A549 (cell line): ENCODE data around the gene IGF2R. TPM values are rescaled to one million over a fixed set of nuclear protein-coding genes. Genes with fewer than 3 reads are reported as not detected.
"Not testable (repeated sequence)": the region's sequence is repeated elsewhere in the genome, so short reads cannot be mapped to it uniquely, and the experiment has no call there.

Experiments
- ATAC-seq, 2 experiments: fragments of 200-7000 bp in 1 of 2; fragments of >200 bp in 1 of 2; cut with Nextera tagmentation in 1 of 2; cut with Tn5 transposase in 1 of 2; 3 replicates each; pipeline versions ENCODE4 v1.8.0 to v1.9.1; 2018 to 2020; ENCODE audit warnings: mild to moderate bottlenecking in 1 of 2, moderate library complexity in 1 of 2
- CTCF ChIA-PET: fragments of 300-600 bp; sonication (Branson Sonifier 250); formaldehyde crosslinking; extraction: SDS; loops from one replicate; lab custom pipeline; 2021; ENCODE audit warnings: antibody characterized with exemption, inconsistent platforms; lab: Yijun Ruan, JAX
- POLR2A ChIA-PET: fragments of 350-600 bp; formaldehyde crosslinking; extraction: SDS; loops from one replicate; lab custom pipeline; 2021; ENCODE audit warnings: antibody characterized with exemption, inconsistent platforms; lab: Yijun Ruan, JAX
- DNase-seq, 2 experiments: peaks; one replicate each; pipeline versions ENCODE4 v3.0.0 to v3.0.0-alpha.2; 2011 to 2016; ENCODE audit warnings: low read depth in 1 of 2, low spot score in 1 of 2
- FAIRE-seq: peaks from 2 replicates; lab custom pipeline; 2011; peaks lifted over from hg19 to GRCh38; lab: Jason Lieb, UNC
- H3K27ac ChIP-seq, 2 experiments: fragments of >200 bp; sonication (Bioruptor Twin); formaldehyde crosslinking; 3 replicates each; pipeline ENCODE4 v1.5.1; 2016 to 2017
- H3K4me1 ChIP-seq: fragments of >200 bp; sonication (Bioruptor Twin); formaldehyde crosslinking; 3 replicates; pipeline ENCODE4 v1.6.1; 2016
- H3K4me2 ChIP-seq: fragments of >200 bp; sonication (Bioruptor Twin); formaldehyde crosslinking; 3 replicates; pipeline ENCODE4 v1.6.1; 2016
- H3K4me3 ChIP-seq: fragments of >200 bp; sonication (Bioruptor Twin); formaldehyde crosslinking; 3 replicates; pipeline ENCODE4 v1.5.1; 2016
- H3K9me3 ChIP-seq: fragments of >200 bp; sonication (Bioruptor Twin); formaldehyde crosslinking; 3 replicates; pipeline ENCODE4 v1.6.1; 2016
- BHLHE40 ChIP-seq: IDR thresholded peaks from 2 replicates; pipeline ENCODE4 v1.6.1; 2012; ENCODE audit warnings: low read depth, low read length, inconsistent platforms
- CBX2 ChIP-seq: fragments of 200-600 bp; sonication (generic); IDR thresholded peaks from 2 replicates; pipeline ENCODE4 v1.6.1; 2016; ENCODE audit warnings: low read depth, mild to moderate bottlenecking, borderline replicate concordance
- CEBPB ChIP-seq, 2 experiments: fragments of >200 bp in 1 of 2; sonication (Bioruptor Twin) in 1 of 2; formaldehyde crosslinking in 1 of 2; IDR thresholded peaks; 2 replicates each; pipeline ENCODE4 v1.6.1; 2012 to 2016
- E2F6 ChIP-seq: IDR thresholded peaks from 2 replicates; pipeline ENCODE4 v1.6.1; 2012; ENCODE audit warnings: low read depth, borderline replicate concordance
- EHF ChIP-seq: fragments of 250-450 bp; sonication (Bioruptor Pico); IDR thresholded peaks from 2 replicates; pipeline ENCODE4 v1.5.0; 2020; ENCODE audit warnings: mild to moderate bottlenecking
- HOXA7 ChIP-seq: fragments of 250-450 bp; sonication (Bioruptor Pico); IDR thresholded peaks from 2 replicates; pipeline ENCODE4 v1.5.0; 2020; ENCODE audit warnings: mild to moderate bottlenecking, moderate library complexity
- HOXB5 ChIP-seq: fragments of 250-450 bp; sonication (Bioruptor Pico); IDR thresholded peaks from 2 replicates; pipeline ENCODE4 v1.5.0; 2020; ENCODE audit warnings: mild to moderate bottlenecking, moderate library complexity
- JUN ChIP-seq, 2 experiments: fragments of >200 bp; sonication (Bioruptor Twin); formaldehyde crosslinking; IDR thresholded peaks; 2 replicates in 1 of 2; 3 replicates in 1 of 2; pipeline ENCODE4 v1.6.1; 2016 to 2017
- KDM1A ChIP-seq: fragments of 200-600 bp; sonication (generic); IDR thresholded peaks from 2 replicates; pipeline ENCODE4 v1.6.1; 2016; ENCODE audit warnings: low read depth, mild to moderate bottlenecking
- MAZ ChIP-seq: fragments of 150-350 bp; IDR thresholded peaks from 2 replicates; pipeline ENCODE4 v1.6.1; 2014; ENCODE audit warnings: antibody characterized with exemption, low read depth, low read length, borderline replicate concordance
- PHF8 ChIP-seq: fragments of 200-600 bp; sonication (generic); IDR thresholded peaks from 2 replicates; pipeline ENCODE4 v1.6.1; 2016; ENCODE audit warnings: low read depth, mild to moderate bottlenecking, antibody characterized with exemption, moderate library complexity, borderline replicate concordance
- RARB ChIP-seq: fragments of 250-450 bp; sonication (Bioruptor Pico); IDR thresholded peaks from 2 replicates; pipeline ENCODE4 v1.8.0; 2021; ENCODE audit warnings: mild to moderate bottlenecking, moderate library complexity
- SREBF2 ChIP-seq: fragments of 450-650 bp; IDR thresholded peaks from 2 replicates; pipeline ENCODE4 v1.6.1; 2014; ENCODE audit warnings: mild to moderate bottlenecking, moderate library complexity
- USF2 ChIP-seq: fragments of 450-650 bp; IDR thresholded peaks from 2 replicates; pipeline ENCODE4 v1.6.1; 2014; ENCODE audit warnings: antibody characterized with exemption
- WGBS: methylation state at CpG from one replicate; pipeline ENCODE4 v1.1.6; 2017; ENCODE audit errors: missing lambda C conversion rate; 5-methylcytosine and 5-hydroxymethylcytosine counted together
- polyA plus RNA-seq, 4 experiments: library from polyadenylated mRNA; depleted of rRNA in 3 of 4; stranded (reverse); fragments of >200 nt; fragmentation: RNase III in 1 of 4; extraction: RNeasy Plus Mini Kit Qiagen cat#74134 plus additional on column Dnase treatment in 1 of 4; gene quantifications; 2 replicates in 3 of 4; 3 replicates in 1 of 4; pipeline ENCODE4 v1.2.3, GENCODE V29; 2011 to 2017
- TF ChIP-seq, protein P1 (sequence below): fragments of 150-350 bp; IDR thresholded peaks from 2 replicates; pipeline ENCODE4 v1.6.1; 2014; ENCODE audit warnings: low read depth, mild to moderate bottlenecking, low read length
- TF ChIP-seq, protein P2 (sequence below): IDR thresholded peaks from 2 replicates; pipeline ENCODE4 v1.6.1; 2012

The IGF2R gene
- polyA plus RNA-seq, 2 of the 4 experiments (the other 2 are of a cell fraction) = 17.6 to 24.9 TPM

DNA sequence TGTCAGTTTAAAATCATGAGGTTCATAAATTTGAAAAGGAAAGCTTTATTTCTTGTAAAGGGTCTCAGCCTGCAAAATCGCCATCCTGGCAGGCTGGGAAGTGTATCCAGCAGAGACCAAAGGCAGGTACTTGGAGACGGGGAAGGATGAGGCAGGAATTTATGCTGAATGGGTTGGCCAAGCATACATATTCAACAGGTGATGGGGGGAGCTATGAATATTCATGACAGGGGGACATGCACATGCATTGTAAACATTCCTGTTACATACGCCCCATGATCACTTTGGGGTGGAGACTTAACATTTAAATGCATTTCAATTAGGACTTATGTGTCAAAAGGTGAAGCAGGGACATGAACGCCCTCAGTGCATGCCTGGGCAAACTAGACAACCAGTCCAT lies 142.9 kb downstream of the IGF2R start:
- ChIA-PET POLR2A (no interaction called here), CTCF (interaction anchor here (0.8 to 1.3 kb wide), 2 partner anchors 10 to 24 kb away, joined by 3 read pairs; no protein-coding TSS in a partner anchor)
- no peak overlapping the region for H3K27ac ChIP-seq
- no peak overlapping the region for H3K4me3 ChIP-seq
- FAIRE-seq (no peak), ATAC-seq (no peak), DNase-seq (no peak)
- H3K4me1 ChIP-seq = no peaks in the 10 kb centered on the region
- no peak overlapping the region for H3K4me2 ChIP-seq
- no peak for TF ChIP-seq KDM1A
- TF ChIP-seq SREBF2 = no peak
- TF ChIP-seq E2F6 = no peak
- no peak for TF ChIP-seq USF2
- no peak for TF ChIP-seq HOXA7 (CRISPR knock-in tag)
- TF ChIP-seq, protein P1, sequence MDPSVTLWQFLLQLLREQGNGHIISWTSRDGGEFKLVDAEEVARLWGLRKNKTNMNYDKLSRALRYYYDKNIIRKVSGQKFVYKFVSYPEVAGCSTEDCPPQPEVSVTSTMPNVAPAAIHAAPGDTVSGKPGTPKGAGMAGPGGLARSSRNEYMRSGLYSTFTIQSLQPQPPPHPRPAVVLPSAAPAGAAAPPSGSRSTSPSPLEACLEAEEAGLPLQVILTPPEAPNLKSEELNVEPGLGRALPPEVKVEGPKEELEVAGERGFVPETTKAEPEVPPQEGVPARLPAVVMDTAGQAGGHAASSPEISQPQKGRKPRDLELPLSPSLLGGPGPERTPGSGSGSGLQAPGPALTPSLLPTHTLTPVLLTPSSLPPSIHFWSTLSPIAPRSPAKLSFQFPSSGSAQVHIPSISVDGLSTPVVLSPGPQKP = no peak
- TF ChIP-seq RARB (CRISPR knock-in tag) = no peak
- TF ChIP-seq BHLHE40 = no peak
- no peak for TF ChIP-seq CBX2
- TF ChIP-seq PHF8 = no peak
- TF ChIP-seq CEBPB (IDR thresholded peaks at IDR 0.05) = no peak
- TF ChIP-seq EHF (CRISPR knock-in tag) = no peak
- no peak for TF ChIP-seq JUN (IDR thresholded peaks at IDR 0.05)
- no peaks in the 10 kb centered on the region for H3K9me3 ChIP-seq
- whole genome bisulfite sequencing = 73% methylated on average over 4 of the region's 4 CpGs

DNA sequence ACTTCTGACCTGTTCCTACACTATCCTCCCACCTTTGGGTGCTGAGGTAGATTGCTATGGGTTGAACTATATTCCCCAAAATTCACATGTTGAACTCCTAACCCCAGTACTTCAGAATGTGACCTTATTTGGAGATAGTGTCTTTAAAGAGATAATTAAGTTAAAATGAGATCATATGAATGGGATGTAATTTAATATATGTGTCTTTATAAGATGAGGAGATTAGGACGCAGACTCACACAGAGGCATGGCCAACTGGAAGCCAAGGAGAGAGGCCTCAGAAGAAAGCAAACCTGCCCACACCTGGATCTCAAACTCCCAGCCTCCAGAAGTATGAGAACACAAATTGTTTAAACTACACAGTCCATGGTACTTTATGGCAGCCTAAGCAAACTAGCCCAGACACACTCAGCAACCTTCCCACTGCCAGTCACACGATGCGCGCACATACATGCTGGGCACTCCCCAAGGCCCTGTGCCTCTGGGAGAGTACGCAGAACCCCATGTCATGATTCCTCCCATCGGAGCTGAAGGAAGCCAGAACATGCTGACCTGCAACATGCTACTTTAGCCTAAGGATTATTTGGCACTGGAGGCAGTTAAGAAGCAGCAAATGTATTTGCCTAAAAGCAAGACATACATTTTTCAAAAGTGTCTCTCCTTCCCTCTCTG lies 143.9 kb downstream of the IGF2R start:
- TF ChIP-seq USF2 (no peak), JUN (IDR thresholded peaks at IDR 0.05) (no peak), EHF (CRISPR knock-in tag) (no peak), HOXB5 (CRISPR knock-in tag) (no peak), MAZ (no peak)
- TF ChIP-seq, protein P2, sequence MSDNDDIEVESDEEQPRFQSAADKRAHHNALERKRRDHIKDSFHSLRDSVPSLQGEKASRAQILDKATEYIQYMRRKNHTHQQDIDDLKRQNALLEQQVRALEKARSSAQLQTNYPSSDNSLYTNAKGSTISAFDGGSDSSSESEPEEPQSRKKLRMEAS = no peak
- POLR2A ChIA-PET = no interaction called here
- CTCF ChIA-PET = interaction anchor here (0.8 to 1.7 kb wide), 3 partner anchors 11 to 343 kb away, joined by 3 to 4 read pairs (median 3); no protein-coding TSS in a partner anchor
- WGBS = 94% methylated on average over 6 of the region's 6 CpGs
- H3K4me3 ChIP-seq = no peak overlapping the region
- H3K4me1 ChIP-seq = no peaks in the 10 kb centered on the region
- ATAC-seq (no peak), DNase-seq (no peak), FAIRE-seq (no peak)
- no peak overlapping the region for H3K4me2 ChIP-seq
- H3K9me3 ChIP-seq = no peaks in the 10 kb centered on the region
- no peak overlapping the region for H3K27ac ChIP-seq

DNA sequence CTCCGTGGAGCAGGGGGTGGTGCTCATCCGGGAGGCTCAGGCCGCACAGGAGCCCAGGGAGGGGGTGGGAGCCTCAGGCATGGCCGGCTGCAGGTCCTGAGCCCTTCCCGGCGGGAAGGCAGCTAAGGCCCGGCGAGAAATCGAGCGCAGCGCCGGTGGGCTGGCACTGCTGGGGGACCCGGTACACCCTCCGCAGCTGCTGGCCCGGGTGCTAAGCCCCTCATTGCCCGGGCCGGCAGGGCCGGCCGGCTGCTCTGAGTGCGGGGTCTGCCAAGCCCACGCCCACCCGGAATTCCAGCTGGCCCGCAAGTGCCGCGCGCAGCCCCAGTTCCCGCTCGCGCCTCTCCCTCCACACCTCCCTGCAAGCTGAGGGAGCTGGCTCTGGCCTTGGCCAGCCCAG lies 145.7 kb downstream of the IGF2R start:
- FAIRE-seq, H3K4me1 ChIP-seq, H3K27ac ChIP-seq, DNase-seq, ATAC-seq, POLR2A ChIA-PET, H3K4me3 ChIP-seq, H3K4me2 ChIP-seq, H3K9me3 ChIP-seq: not testable (repeated sequence)
- CTCF ChIA-PET = interaction anchor here (1.3 to 1.7 kb wide), 2 partner anchors 26 to 341 kb away, joined by 3 to 4 read pairs; no protein-coding TSS in a partner anchor
- WGBS = 94% methylated on average over 3 of the region's 29 CpGs
